GM12875 (cell line): ENCODE measurements around the gene TBC1D10B.

Source experiments
- H3K4me3 ChIP-seq: one replicate; pipeline ENCODE4 v1.5.1; 2011; ENCODE audit warnings: low read depth, low read length, control low read depth
- TF ChIP-seq, protein P1 (sequence below): IDR thresholded peaks from 2 replicates; pipeline ENCODE4 v1.5.1; 2011; ENCODE audit warnings: low read depth, mild to moderate bottlenecking, control low read depth, inconsistent platforms, low read length, moderate library complexity, borderline replicate concordance; ENCODE audit not compliant: insufficient read depth

Gene TBC1D10B

GRCh38 chr16:30370456-30371247 lies at the start of gene TBC1D10B:
Gene TBC1D10B (minus strand): TSS chr16:30370494. CDS start chr16:30370183, 311 bp downstream.
- peak within 1 kb of the TSS; percentile 63 for H3K4me3 ChIP-seq
- TF ChIP-seq, protein P1, sequence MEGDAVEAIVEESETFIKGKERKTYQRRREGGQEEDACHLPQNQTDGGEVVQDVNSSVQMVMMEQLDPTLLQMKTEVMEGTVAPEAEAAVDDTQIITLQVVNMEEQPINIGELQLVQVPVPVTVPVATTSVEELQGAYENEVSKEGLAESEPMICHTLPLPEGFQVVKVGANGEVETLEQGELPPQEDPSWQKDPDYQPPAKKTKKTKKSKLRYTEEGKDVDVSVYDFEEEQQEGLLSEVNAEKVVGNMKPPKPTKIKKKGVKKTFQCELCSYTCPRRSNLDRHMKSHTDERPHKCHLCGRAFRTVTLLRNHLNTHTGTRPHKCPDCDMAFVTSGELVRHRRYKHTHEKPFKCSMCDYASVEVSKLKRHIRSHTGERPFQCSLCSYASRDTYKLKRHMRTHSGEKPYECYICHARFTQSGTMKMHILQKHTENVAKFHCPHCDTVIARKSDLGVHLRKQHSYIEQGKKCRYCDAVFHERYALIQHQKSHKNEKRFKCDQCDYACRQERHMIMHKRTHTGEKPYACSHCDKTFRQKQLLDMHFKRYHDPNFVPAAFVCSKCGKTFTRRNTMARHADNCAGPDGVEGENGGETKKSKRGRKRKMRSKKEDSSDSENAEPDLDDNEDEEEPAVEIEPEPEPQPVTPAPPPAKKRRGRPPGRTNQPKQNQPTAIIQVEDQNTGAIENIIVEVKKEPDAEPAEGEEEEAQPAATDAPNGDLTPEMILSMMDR: peak; percentile 19; the same call in 1 of the 2 replicates

GRCh38 chr16:30418350-30419181 lies 48.3 kb upstream of the TBC1D10B start:
- TF ChIP-seq, protein P1: no peak
- peak overlapping the region; percentile 49 for H3K4me3 ChIP-seq

GRCh38 chr16:30417529-30418349 lies 47.4 kb upstream of the TBC1D10B start:
- TF ChIP-seq, protein P1: peak; percentile 14; the same call in 1 of the 2 replicates
- H3K4me3 ChIP-seq: peak overlapping the region; percentile 49

DNA sequence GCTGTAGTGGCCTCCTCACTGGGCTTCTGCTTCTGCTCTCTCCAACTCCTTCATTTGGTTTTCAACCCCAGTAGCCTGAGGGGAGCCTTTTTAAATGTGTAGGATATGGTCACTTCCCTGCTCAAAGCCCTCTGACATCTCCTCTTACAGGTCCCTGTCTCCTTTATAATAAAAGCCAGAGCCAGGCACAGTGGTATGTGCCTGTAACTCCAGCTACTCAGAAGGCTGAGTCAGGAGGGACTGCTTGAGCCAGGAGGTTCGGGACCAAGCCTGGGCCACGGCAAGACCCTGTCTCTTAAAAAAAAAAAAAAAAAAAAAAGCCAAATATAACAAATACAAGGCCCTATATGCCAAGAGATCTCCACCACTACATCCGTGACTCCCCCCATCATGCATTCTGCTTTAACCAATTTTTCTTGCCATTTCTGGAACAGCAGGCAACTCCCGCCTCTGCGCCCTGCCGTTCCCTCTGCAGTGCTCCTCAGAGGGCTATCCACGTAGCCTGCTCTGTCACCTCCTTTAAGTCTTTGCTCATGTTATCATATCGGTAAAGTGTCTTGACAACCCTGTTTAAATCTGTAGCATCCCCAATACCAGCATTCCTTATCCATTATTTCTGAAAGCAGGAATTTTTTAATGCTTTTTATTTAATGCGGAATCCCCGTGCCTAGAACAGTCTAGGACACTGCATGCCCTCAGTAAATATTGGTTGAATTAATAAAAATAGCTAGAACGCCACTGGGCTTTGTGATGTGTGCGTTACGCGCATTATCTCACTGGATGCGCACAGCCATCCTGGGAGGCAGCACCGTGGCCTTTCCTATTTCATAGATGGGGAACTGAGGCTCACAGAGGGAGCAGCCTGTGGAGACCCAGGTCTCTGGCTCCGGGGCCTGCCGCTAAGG lies 46.6 kb upstream of the TBC1D10B start:
- no peak overlapping the region for H3K4me3 ChIP-seq
- TF ChIP-seq, protein P1: no peak

DNA sequence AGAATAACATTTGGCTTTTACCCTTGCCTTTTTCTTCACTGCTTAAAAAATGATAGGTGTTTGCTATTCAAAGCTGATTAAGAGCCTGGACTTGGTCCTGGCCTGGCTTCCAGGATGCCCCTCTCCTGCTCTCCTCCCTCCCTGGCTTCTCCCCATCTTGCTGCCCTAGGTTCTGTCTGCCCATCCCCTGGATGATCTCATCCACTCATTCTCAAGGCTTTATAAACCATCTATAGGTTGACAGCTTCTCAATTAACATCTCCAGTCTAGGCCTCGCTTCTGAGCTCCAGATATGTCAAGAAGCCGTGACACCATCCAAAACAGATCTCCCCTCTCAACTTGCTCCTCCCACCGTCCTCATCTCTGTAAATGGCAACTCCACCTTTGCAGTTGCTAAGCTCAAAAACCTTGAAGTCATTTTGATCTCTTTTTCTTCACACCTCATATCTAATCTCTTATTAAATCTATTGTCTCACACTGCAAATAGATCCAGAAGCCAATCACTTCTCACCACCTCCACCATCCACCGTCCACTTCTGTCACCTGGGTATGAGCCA lies 45.8 kb upstream of the TBC1D10B start:
- no peak overlapping the region for H3K4me3 ChIP-seq
- TF ChIP-seq, protein P1: no peak

GRCh38 chr16:30414159-30414558 lies 43.9 kb upstream of the TBC1D10B start:
- TF ChIP-seq, protein P1: no peak
- no peak overlapping the region for H3K4me3 ChIP-seq
